Common myeloid progenitor, CD34-positive (primary cell): ENCODE results near the gene PTPRN2.

Experiments used
- CTCF ChIA-PET: fragments of 350-600 bp; sonication (Branson Sonifier 250); formaldehyde crosslinking; loops from one replicate; lab custom pipeline; 2021; ENCODE audit warnings: antibody characterized with exemption; lab: Charles Lee
- POLR2A ChIA-PET: fragments of 350-600 bp; sonication (Branson Sonifier 250); formaldehyde crosslinking; loops from one replicate; lab custom pipeline; 2021; ENCODE audit warnings: antibody characterized with exemption; lab: Charles Lee
- DNase-seq, 3 donors: peaks; one replicate each; pipeline versions ENCODE4 v3.0.0 to v3.0.0-alpha.2; 2013
- H3K27ac ChIP-seq, 2 experiments: 1 replicate in 1 of 2; 2 replicates in 1 of 2; pipeline ENCODE4 v1.7.0; 2013; ENCODE audit warnings: inconsistent platforms in 2 of 2, low read length in 2 of 2, mild to moderate bottlenecking in 2 of 2, low read depth in 1 of 2, moderate library complexity in 1 of 2; ENCODE audit not compliant: severe bottlenecking in 2 of 2, insufficient read depth in 1 of 2, poor library complexity in 1 of 2
- H3K27me3 ChIP-seq, 5 experiments: replicated peaks in 2 of 5; 1 replicate in 3 of 5; 2 replicates in 2 of 5; pipeline versions ENCODE4 v1.6.1 to v1.7.0; 2013; ENCODE audit warnings: low read length in 4 of 5, mild to moderate bottlenecking in 2 of 5, moderate library complexity in 2 of 5, inconsistent platforms in 1 of 5; ENCODE audit not compliant: insufficient read depth in 5 of 5, control insufficient read depth in 4 of 5
- H3K36me3 ChIP-seq, 4 experiments: 1 replicate in 2 of 4; 2 replicates in 2 of 4; pipeline versions ENCODE4 v1.6.1 to v1.7.0; 2013; ENCODE audit warnings: low read length in 3 of 4, control low read depth in 1 of 4, mild to moderate bottlenecking in 1 of 4; ENCODE audit not compliant: control insufficient read depth in 4 of 4, insufficient read depth in 4 of 4
- H3K4me1 ChIP-seq, 4 experiments: 1 replicate in 3 of 4; 2 replicates in 1 of 4; pipeline versions ENCODE4 v1.6.1 to v1.7.1; 2013; ENCODE audit warnings: low read length in 3 of 4, mild to moderate bottlenecking in 3 of 4, control low read depth in 1 of 4, inconsistent platforms in 1 of 4, moderate library complexity in 1 of 4; ENCODE audit not compliant: control insufficient read depth in 4 of 4, insufficient read depth in 4 of 4; ENCODE audit errors: control extremely low read depth in 1 of 4
- H3K4me3 ChIP-seq, 7 experiments: 1 replicate in 4 of 7; 2 replicates in 3 of 7; pipeline versions ENCODE4 v1.5.1 to v1.7.0; 2013; ENCODE audit warnings: mild to moderate bottlenecking in 7 of 7, low read length in 6 of 7, moderate library complexity in 6 of 7, inconsistent platforms in 2 of 7, low read depth in 2 of 7, control low read depth in 1 of 7; ENCODE audit not compliant: insufficient read depth in 4 of 7, control insufficient read depth in 1 of 7; ENCODE audit errors: extremely low read depth in 1 of 7
- H3K9me3 ChIP-seq, 5 experiments: 1 replicate in 4 of 5; 2 replicates in 1 of 5; pipeline versions ENCODE4 v1.6.1 to v1.7.1; 2013; ENCODE audit warnings: low read length in 4 of 5, mild to moderate bottlenecking in 2 of 5, inconsistent platforms in 1 of 5, low read depth in 1 of 5, moderate library complexity in 1 of 5; ENCODE audit not compliant: control insufficient read depth in 4 of 5, insufficient read depth in 2 of 5; ENCODE audit errors: control extremely low read depth in 1 of 5
- WGBS: methylation state at CpG from one replicate; pipeline ENCODE4 v1.1.5; 2013; ENCODE audit not compliant: insufficient coverage; 5-methylcytosine and 5-hydroxymethylcytosine counted together

The PTPRN2 gene

DNA sequence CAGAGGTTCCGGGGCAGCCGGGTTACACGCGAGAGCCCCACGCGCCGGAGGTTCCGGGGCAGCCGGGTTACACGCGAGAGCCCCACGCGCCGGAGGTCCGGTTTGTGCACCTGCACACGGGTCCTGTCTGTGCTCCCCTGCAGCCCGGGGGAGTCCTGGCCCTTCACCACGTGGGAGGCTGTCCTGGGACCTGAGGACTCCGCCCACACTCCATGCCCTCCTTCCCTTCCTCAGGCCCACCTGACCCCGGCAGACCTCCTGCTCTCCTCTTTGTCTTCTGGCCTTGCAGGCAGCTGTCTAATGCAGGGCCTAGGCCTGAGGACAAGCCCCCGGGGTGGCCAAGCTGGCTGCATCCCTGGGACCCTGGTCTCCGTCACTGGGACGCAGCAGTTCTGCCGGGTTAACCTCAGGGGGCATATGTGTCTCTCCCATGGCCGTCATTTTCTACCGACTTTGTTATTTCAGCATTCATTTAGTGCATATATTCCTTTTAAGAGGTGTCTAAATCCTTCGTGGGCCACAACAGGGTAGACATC is 876.2 kb downstream of the PTPRN2 start:
- WGBS: 95% methylated on average over 17 of the region's 27 CpGs
- Histone ChIP-seq H3K4me3 (no peak overlapping the region), H3K27me3 (peaks cover 0 to 40% (median 4%) of the 10 kb centered on the region in 5 experiments), H3K9me3 (no peaks in the 10 kb centered on the region), H3K4me1 (no peaks in the 10 kb centered on the region), H3K27ac (no peak overlapping the region), H3K36me3 (no peaks in the 10 kb centered on the region)
- ChIA-PET POLR2A (no interaction called here), CTCF (no interaction called here)
- DNase-seq: no peak

DNA sequence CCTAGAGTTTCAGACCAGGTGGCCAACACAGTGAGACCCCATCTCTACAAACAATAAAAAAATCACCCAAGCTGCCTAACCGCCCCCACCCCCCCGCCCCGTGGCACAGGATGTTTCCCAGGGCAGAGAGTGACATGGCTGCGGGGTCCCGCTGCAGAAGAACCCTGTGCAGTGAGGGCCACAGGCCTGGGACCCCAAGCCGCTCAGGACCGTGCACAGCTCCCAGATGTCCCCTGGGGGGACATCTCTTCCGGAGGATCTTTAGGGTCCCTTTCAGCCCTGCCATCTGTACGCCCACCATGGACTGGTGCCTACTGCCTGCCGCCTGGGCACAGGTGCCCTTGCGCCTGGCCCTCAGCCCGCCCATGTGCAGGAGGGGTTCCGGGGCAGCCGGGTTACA is 877.2 kb downstream of the PTPRN2 start:
- ChIA-PET POLR2A (no interaction called here), CTCF (no interaction called here)
- Histone ChIP-seq H3K4me3 (no peak overlapping the region), H3K27ac (no peak overlapping the region), H3K36me3 (no peaks in the 10 kb centered on the region), H3K9me3 (no peaks in the 10 kb centered on the region), H3K27me3 (peaks cover 0 to 50% (median 6%) of the 10 kb centered on the region in 5 experiments), H3K4me1 (no peaks in the 10 kb centered on the region)
- 88% methylated on average over 6 of the region's 14 CpGs for WGBS
- DNase-seq: no peak

DNA sequence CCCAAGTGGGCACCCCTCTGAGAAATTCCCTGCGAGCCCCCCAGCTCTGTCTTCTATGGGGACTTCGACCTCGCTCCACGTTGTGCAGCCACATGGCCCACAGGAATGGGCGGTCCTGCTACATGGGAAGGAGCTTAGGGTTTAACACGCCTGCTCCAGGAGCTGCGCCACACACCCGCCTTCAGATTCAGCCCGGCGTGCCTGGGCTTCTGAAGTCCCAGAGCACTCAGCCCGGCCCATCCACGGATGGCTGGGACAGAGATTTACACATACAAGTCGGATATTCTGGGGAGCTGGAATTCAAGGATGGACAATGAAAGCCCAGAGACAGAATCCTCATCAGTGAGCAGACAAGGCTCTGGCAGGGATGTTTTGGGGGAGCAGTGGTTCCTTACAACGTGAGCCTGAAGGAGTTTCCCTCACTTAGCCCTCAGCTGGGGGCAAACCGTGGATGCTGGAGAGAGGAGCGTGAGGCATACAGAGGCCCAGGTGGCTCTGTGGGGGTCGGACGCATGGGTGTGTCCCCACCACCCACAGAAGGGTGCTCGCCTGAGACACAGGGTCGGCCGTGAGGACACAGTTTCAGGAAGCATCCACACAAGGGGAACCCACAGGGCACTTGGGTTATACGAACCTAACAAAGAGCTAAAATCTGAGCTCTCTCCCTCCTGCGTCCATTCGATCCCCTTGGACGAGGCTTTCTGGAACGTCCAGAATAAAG is 877.9 kb downstream of the PTPRN2 start:
- 89% methylated on average over 26 of the region's 26 CpGs for WGBS
- no peaks in the 10 kb centered on the region for H3K4me1 ChIP-seq
- DNase-seq: no peak
- no peaks in the 10 kb centered on the region for H3K36me3 ChIP-seq
- POLR2A ChIA-PET: no interaction called here
- H3K4me3 ChIP-seq: no peak overlapping the region
- H3K9me3 ChIP-seq: no peaks in the 10 kb centered on the region
- CTCF ChIA-PET: no interaction called here
- H3K27me3 ChIP-seq: peaks cover 0 to 48% (median 6%) of the 10 kb centered on the region in 5 experiments
- no peak overlapping the region for H3K27ac ChIP-seq

DNA sequence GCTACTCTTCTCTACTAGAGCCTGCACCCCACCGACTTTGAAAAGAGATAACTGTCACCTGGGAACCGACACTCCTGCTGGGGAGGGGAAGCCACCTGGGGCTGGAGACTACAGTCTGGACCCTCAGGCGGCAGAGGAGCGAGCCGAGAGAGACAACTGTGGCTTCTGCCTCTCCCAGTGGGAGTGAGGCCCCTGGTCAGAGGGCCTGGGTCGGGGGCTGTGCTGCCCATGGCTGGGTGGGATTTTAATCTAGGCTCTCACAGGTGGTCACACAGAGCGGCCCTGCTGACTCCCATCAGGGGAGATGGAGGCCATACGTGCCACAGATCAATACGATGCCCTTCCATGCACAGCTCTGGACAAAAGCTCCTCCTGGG is 878.7 kb downstream of the PTPRN2 start:
- Histone ChIP-seq H3K9me3 (no peaks in the 10 kb centered on the region), H3K36me3 (no peaks in the 10 kb centered on the region), H3K4me3 (no peak overlapping the region), H3K27me3 (peaks cover 0 to 55% (median 6%) of the 10 kb centered on the region in 5 experiments), H3K27ac (no peak overlapping the region), H3K4me1 (no peaks in the 10 kb centered on the region)
- DNase-seq: no peak
- ChIA-PET POLR2A (no interaction called here), CTCF (no interaction called here)
- WGBS: 88% methylated on average over 8 of the region's 9 CpGs

DNA sequence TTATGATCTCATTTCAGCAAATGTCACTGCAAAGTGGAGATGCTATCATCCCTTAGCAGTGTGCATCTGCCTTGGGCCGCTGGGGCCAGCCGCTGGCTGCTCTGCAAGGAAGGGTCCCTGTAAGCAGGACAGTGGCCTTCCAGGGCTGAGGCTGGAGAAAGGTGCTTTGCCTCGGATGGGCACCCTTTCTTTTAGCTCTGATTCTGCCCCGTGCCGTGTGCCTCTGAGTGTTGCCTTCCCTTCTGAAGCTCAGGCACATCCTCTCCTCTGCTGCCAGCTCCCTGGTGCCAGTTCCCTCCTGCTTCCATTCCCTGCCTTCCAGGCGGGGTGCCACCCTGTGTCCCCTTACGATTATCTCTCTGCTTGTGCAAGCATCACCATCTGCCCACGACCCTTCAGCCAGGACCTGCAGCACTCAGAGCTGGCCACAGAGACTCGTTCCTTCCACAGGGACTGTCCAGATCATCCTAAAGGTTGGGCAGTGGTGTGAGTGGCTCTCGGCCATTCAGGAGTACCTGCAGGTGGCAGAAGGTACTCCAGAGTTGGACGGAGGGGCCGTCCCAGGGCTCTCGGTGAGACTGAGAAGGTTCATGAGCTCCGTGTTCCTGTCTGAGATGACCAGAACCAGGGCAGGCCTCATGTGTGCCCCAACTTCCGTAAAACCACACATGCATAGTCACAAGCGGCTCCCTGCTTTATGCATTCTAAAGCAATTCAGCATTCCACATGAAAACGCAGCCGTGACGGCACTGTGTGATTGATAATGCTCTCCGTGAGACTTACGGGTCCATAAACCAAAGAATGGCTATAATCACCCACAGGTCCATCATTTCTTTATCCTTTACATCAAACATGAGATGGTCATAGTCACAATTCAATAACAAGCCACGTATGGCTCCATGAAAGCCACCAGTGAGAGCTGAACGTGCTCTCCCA is 879.4 kb downstream of the PTPRN2 start:
- Histone ChIP-seq H3K4me3 (no peak overlapping the region), H3K27me3 (peaks cover 0 to 61% (median 6%) of the 10 kb centered on the region in 5 experiments), H3K36me3 (no peaks in the 10 kb centered on the region), H3K27ac (no peak overlapping the region), H3K4me1 (no peaks in the 10 kb centered on the region), H3K9me3 (no peaks in the 10 kb centered on the region)
- DNase-seq: no peak
- WGBS: 86% methylated on average over 22 of the region's 23 CpGs
- ChIA-PET POLR2A (no interaction called here), CTCF (no interaction called here)

DNA sequence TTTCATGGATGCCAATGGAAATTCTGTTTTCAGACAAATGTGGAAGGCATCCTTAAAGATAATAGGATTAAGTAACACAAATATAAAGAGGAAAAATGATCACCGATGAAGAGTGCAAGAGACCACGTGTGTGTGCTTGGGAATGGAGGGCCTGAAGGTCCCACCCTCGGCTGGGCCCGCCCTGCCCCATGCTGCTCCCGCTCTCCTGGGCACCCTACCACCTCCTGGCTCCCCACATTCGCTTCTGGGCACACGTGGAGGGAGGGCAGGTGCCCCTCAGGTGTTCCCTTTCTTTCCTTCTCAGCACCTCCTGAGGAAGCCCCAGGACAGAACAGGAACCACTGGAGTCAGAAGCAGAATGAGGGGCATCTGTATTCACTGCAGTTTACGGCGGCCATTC is 883.3 kb downstream of the PTPRN2 start:
- no peaks in the 10 kb centered on the region for H3K9me3 ChIP-seq
- no peak for DNase-seq
- H3K27ac ChIP-seq: no peak overlapping the region
- no peak overlapping the region for H3K4me3 ChIP-seq
- peaks cover 0 to 82% (median 10%) of the 10 kb centered on the region in 5 experiments for H3K27me3 ChIP-seq
- WGBS: 81% methylated on average over 6 of the region's 9 CpGs
- ChIA-PET POLR2A (no interaction called here), CTCF (interaction anchor here (0.7 to 1.0 kb wide), 2 partner anchors 14 to 1272 kb away, joined by 3 read pairs; no protein-coding TSS in a partner anchor)
- no peaks in the 10 kb centered on the region for H3K36me3 ChIP-seq
- no peaks in the 10 kb centered on the region for H3K4me1 ChIP-seq
